HG03060 (cell line): ENCODE data around the gene CXCR1.
"Not testable (repeated sequence)": the region's sequence is repeated elsewhere in the genome, so short reads cannot be mapped to it uniquely, and the experiment has no call there.

Experiments
- ATAC-seq: cut with Tn5 transposase; IDR thresholded peaks from one replicate; pipeline ENCODE4 v1.9.1; 2021; ENCODE audit warnings: low read depth, moderate number of reproducible peaks; ENCODE audit not compliant: unreplicated experiment

The CXCR1 gene

GRCh38 chr2:218121789-218122188 is 45.0 kb downstream of the CXCR1 start:
- ATAC-seq: not testable (repeated sequence)
